T-cell (primary cell): ENCODE measurements around the gene KRT16. TPM values are rescaled to one million over a fixed set of nuclear protein-coding genes. Genes with fewer than 3 reads are reported as not detected.
"Not testable (repeated sequence)": the region's sequence is repeated elsewhere in the genome, so short reads cannot be mapped to it uniquely, and the experiment has no call there.

Experiments used
- ATAC-seq, 4 experiments: fragments of 200-7000 bp in 3 of 4; fragments of 150-1000 bp in 1 of 4; cut with Tn5 transposase; replicated peaks in 1 of 4; 1 replicate in 3 of 4; 2 replicates in 1 of 4; pipeline ENCODE4 v1.10.0; 2021; ENCODE audit warnings: moderate library complexity in 3 of 4, mild to moderate bottlenecking in 2 of 4, moderate number of reproducible peaks in 1 of 4
- CTCF ChIA-PET, 2 donors: fragments of 300-600 bp; sonication (Branson Sonifier 250); formaldehyde crosslinking; loops; one replicate each; lab custom pipeline; 2022; ENCODE audit warnings: antibody characterized with exemption in 2 of 2; lab: Charles Lee
- POLR2A ChIA-PET, 2 donors: fragments of 300-600 bp; sonication (Branson Sonifier 250); formaldehyde crosslinking; loops; one replicate each; lab custom pipeline; 2022; ENCODE audit warnings: antibody characterized with exemption in 2 of 2; lab: Charles Lee
- DNase-seq, 35 experiments: peaks; one replicate each; pipeline versions ENCODE4 v3.0.0 to v3.0.0-alpha.2; 2013 to 2023
- H3K27ac ChIP-seq: one replicate; pipeline ENCODE4 v1.5.1; 2013; ENCODE audit warnings: low read length
- H3K27me3 ChIP-seq, 2 experiments: replicated peaks in 1 of 2; 1 replicate in 1 of 2; 2 replicates in 1 of 2; pipeline versions ENCODE4 v1.6.1 to v1.7.0; 2013; ENCODE audit warnings: low read length in 1 of 2, mixed read lengths in 1 of 2; ENCODE audit not compliant: control insufficient read depth in 2 of 2, insufficient read depth in 2 of 2; ENCODE audit errors: extremely low read depth in 1 of 2
- H3K36me3 ChIP-seq, 2 donors: 1 replicate in 1 of 2; 2 replicates in 1 of 2; pipeline versions ENCODE4 v1.6.1 to v1.7.0; 2013; ENCODE audit warnings: low read length in 1 of 2; ENCODE audit not compliant: control insufficient read depth in 2 of 2, insufficient read depth in 1 of 2; ENCODE audit errors: extremely low read depth in 1 of 2
- H3K4me1 ChIP-seq, 2 experiments: 1 replicate in 1 of 2; 2 replicates in 1 of 2; pipeline versions ENCODE4 v1.6.1 to v1.7.0; 2013; ENCODE audit warnings: low read length in 2 of 2, mixed read lengths in 1 of 2; ENCODE audit not compliant: insufficient read depth in 2 of 2, control insufficient read depth in 1 of 2; ENCODE audit errors: extremely low read depth in 1 of 2
- H3K4me3 ChIP-seq, 2 donors: 1 replicate in 1 of 2; 2 replicates in 1 of 2; pipeline versions ENCODE4 v1.5.1 to v1.7.0; 2013; ENCODE audit warnings: mild to moderate bottlenecking in 2 of 2, low read length in 1 of 2, moderate library complexity in 1 of 2; ENCODE audit not compliant: control insufficient read depth in 1 of 2; ENCODE audit errors: extremely low read depth in 1 of 2
- H3K9me3 ChIP-seq: 2 replicates; pipeline ENCODE4 v1.7.0; 2013
- H3K27ac Mint-ChIP-seq, 2 donors: one replicate each; pipeline ENCODE4 v1.8.0; 2020 to 2021; ENCODE audit warnings: mild to moderate bottlenecking in 2 of 2, mixed read lengths in 2 of 2
- H3K27me3 Mint-ChIP-seq, 2 donors: one replicate each; pipeline ENCODE4 v1.8.0; 2021 to 2022; ENCODE audit warnings: mixed read lengths in 2 of 2
- H3K36me3 Mint-ChIP-seq: one replicate; pipeline ENCODE4 v1.8.0; 2021; ENCODE audit warnings: mixed read lengths
- H3K4me1 Mint-ChIP-seq, 3 donors: one replicate each; pipeline ENCODE4 v1.8.0; 2020 to 2022; ENCODE audit warnings: mixed read lengths in 3 of 3, mild to moderate bottlenecking in 1 of 3
- H3K4me3 Mint-ChIP-seq, 3 donors: one replicate each; pipeline ENCODE4 v1.8.0; 2020 to 2022; ENCODE audit warnings: mild to moderate bottlenecking in 3 of 3, mixed read lengths in 3 of 3, moderate library complexity in 3 of 3
- H3K9me3 Mint-ChIP-seq, 3 donors: one replicate each; pipeline ENCODE4 v1.8.0; 2020 to 2022; ENCODE audit warnings: mixed read lengths in 3 of 3
- whole genome bisulfite sequencing: methylation state at CpG from one replicate; pipeline ENCODE4 v1.1.5; 2013; ENCODE audit warnings: missing lambda C conversion rate; ENCODE audit not compliant: insufficient coverage; 5-methylcytosine and 5-hydroxymethylcytosine counted together
- total RNA-seq, 35 experiments: library from RNA in 6 of 35; stranded (reverse) in 6 of 35; fragments of 120-200 nt in 1 of 35; gene quantifications; one replicate each; pipeline versions ENCODE4 v1.2.1 to v1.2.4 and lab custom pipeline; 2013 to 2026

The KRT16 gene
- total RNA-seq, 5 donors from 2014 or later (not counting 1 experiment from before 2014, with no cell fraction given) = not detected

- not testable (repeated sequence) for H3K36me3 Mint-ChIP-seq
- 38% methylated on average over 8 of the region's 10 CpGs for WGBS
- CTCF ChIA-PET = interaction anchor here (0.6 kb wide), 2 partner anchors 38 to 762 kb away, joined by 4 to 7 read pairs; no protein-coding TSS in a partner anchor
Measured at GRCh38 chr17:41610061-41610517, 2.5 kb downstream of the KRT16 start.

DNA sequence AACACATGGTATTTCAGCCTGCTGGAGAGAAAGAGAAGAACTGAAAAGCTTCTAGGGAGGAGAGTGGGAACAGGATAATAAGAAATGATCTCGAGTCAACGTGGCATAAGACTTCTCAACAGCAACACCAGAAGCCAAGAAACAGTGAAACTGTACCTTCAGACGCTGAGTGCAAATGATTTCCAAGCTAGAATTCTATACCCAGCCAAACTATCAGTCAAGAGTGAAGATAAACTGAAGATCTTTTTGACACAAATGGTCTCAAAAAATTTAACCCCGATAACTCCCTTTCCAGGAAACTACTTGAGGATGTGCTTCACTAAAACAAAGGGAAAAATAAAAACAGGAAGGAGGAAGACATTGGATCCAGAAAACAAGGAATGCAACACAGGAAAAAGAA, 5.6 kb downstream of the KRT16 start:
- H3K36me3 Mint-ChIP-seq, H3K4me1 ChIP-seq, H3K4me1 Mint-ChIP-seq, H3K36me3 ChIP-seq, H3K27ac ChIP-seq, DNase-seq, ATAC-seq, CTCF ChIA-PET, H3K4me3 Mint-ChIP-seq, H3K27ac Mint-ChIP-seq, POLR2A ChIA-PET, H3K9me3 ChIP-seq, H3K4me3 ChIP-seq: not testable (repeated sequence)
- WGBS = no CpG with 5 or more reads among the region's 4 CpGs
- peaks cover 13 to 20% (median 14%) of the 10 kb centered on the region in 3 donors for H3K9me3 Mint-ChIP-seq
- H3K27me3 ChIP-seq = peaks cover 0 to 16% of the 10 kb centered on the region in 2 experiments
- H3K27me3 Mint-ChIP-seq = peaks cover 42 to 43% of the 10 kb centered on the region in 2 donors

More at GRCh38 chr17:41610061-41610517, 2.5 kb downstream of the KRT16 start:
- H3K4me3 Mint-ChIP-seq, H3K27ac Mint-ChIP-seq, H3K36me3 ChIP-seq, ATAC-seq, DNase-seq, H3K4me3 ChIP-seq, H3K4me1 ChIP-seq, POLR2A ChIA-PET, H3K9me3 ChIP-seq, H3K27ac ChIP-seq, H3K4me1 Mint-ChIP-seq: not testable (repeated sequence)
- Mint-ChIP-seq H3K27me3 (peaks cover 31 to 42% of the 10 kb centered on the region in 2 donors), H3K9me3 (peaks cover 13 to 20% (median 14%) of the 10 kb centered on the region in 3 donors)
- peaks cover 0 to 19% of the 10 kb centered on the region in 2 experiments for H3K27me3 ChIP-seq

- Mint-ChIP-seq H3K9me3 (peaks cover 11 to 17% (median 17%) of the 10 kb centered on the region in 3 donors), H3K36me3 (peaks cover 9% of the 10 kb centered on the region), H3K4me1 (no peaks in the 10 kb centered on the region), H3K27ac (no peak overlapping the region), H3K27me3 (peaks cover 27 to 32% of the 10 kb centered on the region in 2 donors), H3K4me3 (no peak overlapping the region)
- Histone ChIP-seq H3K4me1 (no peaks in the 10 kb centered on the region), H3K9me3 (peaks cover 2% of the 10 kb centered on the region), H3K27ac (no peak overlapping the region), H3K4me3 (no peak overlapping the region), H3K36me3 (no peaks in the 10 kb centered on the region), H3K27me3 (peaks cover 0 to 6% of the 10 kb centered on the region in 2 experiments)
- CTCF ChIA-PET = no interaction called here
- no peak for ATAC-seq
- POLR2A ChIA-PET = no interaction called here
- DNase-seq = no peak
- WGBS = 75% methylated on average over 1 of the region's 2 CpGs
Measured at GRCh38 chr17:41602524-41602923, 10.0 kb downstream of the KRT16 start.

DNA sequence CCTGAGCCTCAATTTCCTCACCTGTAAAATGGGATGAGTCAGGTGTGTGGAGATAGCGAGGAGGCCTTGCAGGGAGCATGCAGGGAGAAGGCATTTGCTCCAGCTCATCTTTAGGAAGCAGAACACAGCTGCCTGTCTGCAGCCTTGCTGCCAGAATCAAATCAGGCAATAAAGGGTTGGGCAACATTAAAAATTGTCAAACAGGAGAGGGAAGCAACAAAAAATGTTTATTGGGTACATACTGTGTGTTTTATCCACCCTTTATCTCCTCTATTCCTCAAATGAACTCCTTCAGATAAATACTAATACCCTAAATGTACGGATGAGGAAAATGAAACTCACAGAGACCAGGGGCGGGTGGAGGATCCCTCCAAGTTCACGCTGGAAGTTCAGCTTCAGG, 12.2 kb downstream of the KRT16 start:
- CTCF ChIA-PET = no interaction called here

DNA sequence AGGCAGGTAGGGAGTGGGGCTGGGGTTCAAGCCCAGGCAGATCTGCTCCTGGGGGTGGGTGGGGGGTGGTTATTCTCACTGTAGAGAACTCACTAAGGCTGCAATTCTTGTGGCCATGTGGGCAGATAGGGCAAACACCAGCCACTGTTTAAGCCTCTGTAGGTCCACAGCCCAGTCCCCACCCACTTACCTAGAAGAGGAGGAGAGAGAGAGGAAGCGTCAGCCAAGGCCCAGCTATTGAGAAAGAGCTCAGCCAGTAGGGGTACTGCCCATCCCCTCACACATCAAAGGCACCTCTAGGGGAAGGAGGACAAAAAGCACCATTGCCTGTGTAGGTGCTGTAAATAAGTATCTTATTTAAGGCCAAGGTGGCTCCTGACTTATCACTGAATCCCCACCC, 12.9 kb downstream of the KRT16 start:
- Histone ChIP-seq H3K27ac (no peak overlapping the region), H3K27me3 (peaks cover 0 to 20% of the 10 kb centered on the region in 2 experiments), H3K4me3 (no peak overlapping the region), H3K9me3 (no peaks in the 10 kb centered on the region), H3K36me3 (no peaks in the 10 kb centered on the region), H3K4me1 (no peaks in the 10 kb centered on the region)
- Mint-ChIP-seq H3K27me3 (peaks cover 24 to 31% of the 10 kb centered on the region in 2 donors), H3K4me3 (no peak overlapping the region), H3K36me3 (no peaks in the 10 kb centered on the region), H3K9me3 (peaks cover 0 to 7% (median 0%) of the 10 kb centered on the region in 3 donors), H3K4me1 (no peaks in the 10 kb centered on the region), H3K27ac (no peak overlapping the region)
- CTCF ChIA-PET = no interaction called here
- ATAC-seq (no peak), DNase-seq (no peak)
- POLR2A ChIA-PET = no interaction called here
- no CpG with 5 or more reads among the region's 1 CpG for WGBS

More for the DNA sequence above, 12.2 kb downstream of the KRT16 start:
- H3K27ac ChIP-seq = no peak overlapping the region
- DNase-seq (no peak), ATAC-seq (no peak)
- H3K27me3 Mint-ChIP-seq = peaks cover 21 to 31% of the 10 kb centered on the region in 2 donors
- H3K4me3 ChIP-seq = no peak overlapping the region
- POLR2A ChIA-PET = no interaction called here
- peaks cover 0 to 16% of the 10 kb centered on the region in 2 experiments for H3K27me3 ChIP-seq
- no peak overlapping the region for H3K27ac Mint-ChIP-seq
- no peaks in the 10 kb centered on the region for H3K4me1 Mint-ChIP-seq
- H3K9me3 ChIP-seq = no peaks in the 10 kb centered on the region
- no CpG with 5 or more reads among the region's 4 CpGs for WGBS
- H3K9me3 Mint-ChIP-seq = peaks cover 0 to 7% (median 0%) of the 10 kb centered on the region in 3 donors
- no peaks in the 10 kb centered on the region for H3K36me3 ChIP-seq
- no peaks in the 10 kb centered on the region for H3K4me1 ChIP-seq
- no peaks in the 10 kb centered on the region for H3K36me3 Mint-ChIP-seq
- no peak overlapping the region for H3K4me3 Mint-ChIP-seq

DNA sequence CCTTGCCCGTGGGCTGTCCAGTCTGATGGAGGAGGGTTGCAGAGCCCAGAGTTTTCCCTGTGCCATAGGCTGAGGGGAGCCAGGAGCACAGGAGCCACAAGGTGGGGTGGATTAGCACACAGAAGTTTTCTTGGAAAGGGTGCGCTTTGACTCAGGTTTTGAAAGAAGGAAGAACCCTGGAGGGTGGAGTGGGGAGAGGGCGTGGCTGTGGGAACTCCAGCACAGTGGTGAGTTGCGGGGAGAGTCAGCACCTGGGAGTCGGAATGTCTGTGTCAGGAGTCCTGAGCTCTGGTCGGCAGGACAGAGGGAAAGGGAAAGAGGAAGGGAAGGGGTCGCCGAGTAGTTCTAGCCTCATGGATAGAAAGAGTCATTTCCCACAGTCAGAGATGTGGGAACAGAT, 17.0 kb downstream of the KRT16 start:
- H3K36me3 Mint-ChIP-seq = no peaks in the 10 kb centered on the region
- POLR2A ChIA-PET = no interaction called here
- H3K4me3 Mint-ChIP-seq = no peak overlapping the region
- H3K27ac Mint-ChIP-seq = no peak overlapping the region
- Histone ChIP-seq H3K4me1 (no peaks in the 10 kb centered on the region), H3K4me3 (no peak overlapping the region), H3K27me3 (peaks cover 0 to 36% of the 10 kb centered on the region in 2 experiments), H3K27ac (no peak overlapping the region), H3K9me3 (no peaks in the 10 kb centered on the region), H3K36me3 (no peaks in the 10 kb centered on the region)
- ATAC-seq (no peak), DNase-seq (no peak)
- H3K9me3 Mint-ChIP-seq = peaks cover 0 to 7% (median 0%) of the 10 kb centered on the region in 3 donors
- peaks cover 16 to 18% of the 10 kb centered on the region in 2 donors for H3K27me3 Mint-ChIP-seq
- CTCF ChIA-PET = interaction anchor here in 1 of 2 donors (0.6 kb wide), 1 partner anchor 721 kb away, joined by 3 read pairs; no protein-coding TSS in a partner anchor
- 62% methylated on average over 4 of the region's 8 CpGs for WGBS
- H3K4me1 Mint-ChIP-seq = no peaks in the 10 kb centered on the region
